ENCODE results near the gene AARS2. TPM values are rescaled to one million over a fixed set of nuclear protein-coding genes. Genes with fewer than 3 reads are reported as not detected.

Gene AARS2
- total RNA-seq, 1 experiment from 2014 or later = 21.7 TPM

DNA sequence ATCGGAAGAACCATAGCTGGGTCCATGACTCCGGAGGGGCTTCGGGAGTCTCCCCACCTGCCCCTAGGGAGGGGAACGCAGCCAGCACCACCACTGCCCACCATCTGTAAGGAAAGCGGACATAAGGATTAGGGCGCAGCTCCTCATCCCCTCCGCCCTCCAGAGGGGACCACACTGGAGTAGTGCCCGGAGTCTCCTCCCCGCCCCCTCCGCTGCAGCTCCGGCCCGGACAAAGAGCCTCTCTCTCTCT lies 56.4 kb downstream of the AARS2 start:
- Histone ChIP-seq H3K18ac (ENCODE audit: insufficient read length, low read depth, low read length) (peak overlapping the region; percentile 33), H3K4me2 (ENCODE audit: insufficient read depth, insufficient read length, low read length) (peak overlapping the region; percentile 90), H3T11ph (ENCODE audit: low read length) (no peak overlapping the region), H4K8ac (replicated peaks; ENCODE audit: insufficient read length, low read depth, low read length) (no peak overlapping the region), H3K23ac (ENCODE audit: insufficient read length, low read depth, low read length) (no peak overlapping the region), H2AFZ (ENCODE audit: low read length) (no peak overlapping the region), H4K91ac (ENCODE audit: insufficient read length, low read depth, low read length) (no peak overlapping the region), H4K5ac (ENCODE audit: insufficient read length, low read depth, low read length) (no peak overlapping the region), H3K4ac (ENCODE audit: low read depth, low read length) (no peak overlapping the region), H3K27ac (ENCODE audit: insufficient read length, low read depth, low read length) (no peak overlapping the region), H3K23me2 (ENCODE audit: insufficient read length, low read depth, low read length, poor library complexity, severe bottlenecking) (peaks cover 6% of the 10 kb centered on the region), H2BK120ac (ENCODE audit: low read depth, low read length, poor library complexity, severe bottlenecking) (no peak overlapping the region), H3K14ac (ENCODE audit: insufficient read depth, low read length) (peak overlapping the region; percentile 34; the same call in 1 of the 2 replicates), H2BK20ac (ENCODE audit: low read depth, low read length, poor library complexity, severe bottlenecking) (no peak overlapping the region), H3K27me3 (ENCODE audit: insufficient read depth, low read length) (no peaks in the 10 kb centered on the region), H3K79me1 (ENCODE audit: insufficient read depth, low read depth, low read length, poor library complexity, severe bottlenecking) (no peaks in the 10 kb centered on the region), H3K56ac (ENCODE audit: insufficient read length, low read depth, low read length) (no peak overlapping the region), H2BK15ac (ENCODE audit: low read depth, low read length) (no peak overlapping the region), H4K20me1 (ENCODE audit: control insufficient read depth, insufficient read depth, insufficient read length) (no peaks in the 10 kb centered on the region), H2BK5ac (ENCODE audit: insufficient read length, low read length) (no peak overlapping the region), H3K9ac (ENCODE audit: extremely low read depth, insufficient read length, low read length) (peak overlapping the region; percentile 68), H2AK5ac (ENCODE audit: insufficient read length, low read length) (no peak overlapping the region), H3K9me3 (ENCODE audit: control insufficient read depth, low read depth, low read length) (no peaks in the 10 kb centered on the region), H2BK12ac (ENCODE audit: insufficient read length, low read depth, low read length) (no peak overlapping the region), H3K79me2 (ENCODE audit: insufficient read depth, low read length) (no peaks in the 10 kb centered on the region), H3K4me1 (ENCODE audit: insufficient read depth, low read length) (no peaks in the 10 kb centered on the region; the same call in 1 of the 2 replicates)
- Mint-ChIP-seq H3K27me3 (ENCODE audit: low read depth) (peaks cover 11% of the 10 kb centered on the region), H3K9me3 (no peaks in the 10 kb centered on the region), H3K36me3 (ENCODE audit: insufficient read depth in 1 of 3, low read depth in 3 of 3) (peaks cover 25 to 63% (median 48%) of the 10 kb centered on the region in 3 experiments), H3K4me3 (peak overlapping the region; percentile 88 to 90), H3K27ac (peak overlapping the region; percentile 59 to 98 (median 92)), H3K4me1 (peaks cover 38 to 40% of the 10 kb centered on the region in 2 experiments)
- DNase-seq = no peak
- no peak for TF ChIP-seq CTCF (conservative IDR thresholded peaks at IDR 0.05)
- WGBS (ENCODE audit: extremely low coverage, insufficient read length, low lambda C conversion rate) = no CpG with 5 or more reads among the region's 12 CpGs

Data from H9 (cell line).